NCI-H345 (cell line): Measurements from ENCODE around the gene GGTLC1.
A peak's percentile ranks its signal among the peaks of the same experiment; 100 is the strongest.

Experiments used
- DNase-seq: peaks from one replicate; lab custom pipeline; 2025; lab: John Stamatoyannopoulos, UW

The GGTLC1 gene

GRCh38 chr20:23988561-23988960 is at the start of gene GGTLC1:
Gene GGTLC1 (minus strand): TSS chr20:23988779. CDS start chr20:23986611, 2,168 bp downstream.
- no peak for DNase-seq

GRCh38 chr20:24034820-24035219 is 46.2 kb upstream of the GGTLC1 start:
- DNase-seq, result peak; percentile 32

DNA sequence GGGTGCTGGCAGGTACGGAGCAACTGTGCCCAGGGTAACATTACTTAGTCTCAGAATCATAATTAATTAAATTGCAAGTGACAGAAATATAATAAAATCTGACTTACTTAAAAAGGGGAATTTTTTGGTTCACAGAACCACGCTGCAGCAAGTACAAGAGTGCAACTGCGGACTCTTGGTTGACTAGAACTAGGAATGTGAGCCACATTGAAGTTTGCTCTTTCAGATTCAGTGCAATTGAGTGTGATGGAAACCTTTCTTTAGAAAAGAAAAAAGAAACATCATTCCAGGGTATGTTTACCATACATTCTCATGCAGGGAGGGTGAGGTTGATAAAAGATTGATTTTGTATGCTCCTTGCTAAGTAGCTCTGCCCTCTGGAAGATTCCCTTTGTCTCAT is 45.0 kb upstream of the GGTLC1 start:
- no peak for DNase-seq

- DNase-seq, result no peak
Measured at GRCh38 chr20:24033151-24033550, 44.6 kb upstream of the GGTLC1 start.

GRCh38 chr20:24032400-24032898 is 43.9 kb upstream of the GGTLC1 start:
- no peak for DNase-seq

DNA sequence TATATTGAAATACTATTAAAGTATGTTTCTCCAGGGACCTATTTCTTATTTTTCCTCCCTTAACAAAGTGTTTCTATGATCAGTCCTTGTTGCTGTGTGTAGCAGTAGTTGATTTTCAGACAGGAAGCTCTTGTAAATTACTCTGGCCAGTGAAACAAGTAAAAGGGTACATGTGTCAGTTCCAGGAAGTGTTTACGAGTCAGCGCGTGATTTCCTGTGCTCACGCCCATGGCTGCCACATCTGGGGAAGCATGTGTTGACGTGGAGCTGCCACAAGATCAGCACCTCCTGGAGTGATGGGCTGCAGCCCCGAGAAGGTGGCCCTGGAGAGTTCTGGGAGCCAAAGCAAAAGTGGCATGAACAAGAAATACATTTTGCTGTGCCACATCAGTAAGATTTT is 38.6 kb upstream of the GGTLC1 start:
- no peak for DNase-seq

GRCh38 chr20:24022621-24023180 is 34.1 kb upstream of the GGTLC1 start:
- no peak for DNase-seq

GRCh38 chr20:24018796-24019195 is 30.2 kb upstream of the GGTLC1 start:
- peak; percentile 79 for DNase-seq

DNA sequence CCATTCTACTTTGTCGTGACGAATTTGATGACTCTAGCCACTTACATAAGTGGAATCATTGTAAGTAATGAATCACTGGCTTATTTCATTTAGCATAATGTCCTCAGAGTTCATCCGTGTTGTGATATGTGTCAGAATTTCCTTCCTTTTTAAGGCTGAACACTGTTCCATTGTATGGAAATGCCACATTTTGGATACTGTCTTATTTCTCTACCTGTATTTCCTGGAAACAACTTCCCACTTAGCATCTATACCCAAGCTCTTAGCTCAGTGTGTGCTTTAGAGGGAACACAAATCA is 28.8 kb upstream of the GGTLC1 start:
- DNase-seq, result no peak

GRCh38 chr20:24016607-24017457 is 28.3 kb upstream of the GGTLC1 start:
- no peak for DNase-seq

- no peak for DNase-seq
Measured at GRCh38 chr20:24013953-24014352, 25.4 kb upstream of the GGTLC1 start.

GRCh38 chr20:24011282-24011681 is 22.7 kb upstream of the GGTLC1 start:
- DNase-seq, result no peak

DNA sequence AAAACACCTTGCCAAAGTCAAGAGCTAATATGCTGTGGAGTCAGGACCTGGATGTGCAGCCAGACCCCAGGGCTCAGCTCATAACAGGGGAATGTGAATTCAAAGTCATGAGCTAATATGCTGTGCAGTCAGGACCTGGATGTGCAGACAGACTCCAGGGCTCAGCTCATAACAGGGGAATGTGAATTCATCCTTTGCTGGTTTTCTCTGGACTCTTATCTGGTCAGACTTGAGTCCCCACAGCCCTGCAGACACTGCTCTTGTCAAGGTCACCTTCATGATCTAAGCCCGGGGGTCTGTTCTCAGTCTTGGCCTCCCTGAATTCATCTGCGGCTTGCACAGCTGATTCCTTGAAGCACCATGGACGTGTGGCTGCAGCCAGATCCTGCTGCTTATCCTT is 19.2 kb upstream of the GGTLC1 start:
- no peak for DNase-seq

GRCh38 chr20:24007073-24007595 is 18.6 kb upstream of the GGTLC1 start:
- DNase-seq, result no peak

DNA sequence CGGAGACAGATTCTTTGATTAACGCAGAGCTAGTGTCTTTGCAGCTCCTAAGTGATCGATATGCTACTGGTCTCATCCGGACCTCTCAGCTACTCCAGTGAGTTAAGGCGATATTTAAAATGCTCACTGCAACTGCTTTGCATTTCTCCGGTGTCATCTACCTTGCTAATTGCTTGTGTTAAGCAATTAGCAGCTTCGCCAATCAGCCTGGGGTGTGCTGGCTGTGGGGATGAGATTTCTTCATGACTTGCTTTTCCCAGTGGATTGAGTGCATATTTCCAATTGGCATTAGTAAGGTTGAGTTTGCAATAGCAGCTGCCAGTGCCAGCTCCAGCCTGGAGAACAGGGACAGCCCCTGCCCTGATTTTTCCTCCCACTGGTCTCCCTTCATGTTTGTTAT is 18.0 kb upstream of the GGTLC1 start:
- no peak for DNase-seq

DNA sequence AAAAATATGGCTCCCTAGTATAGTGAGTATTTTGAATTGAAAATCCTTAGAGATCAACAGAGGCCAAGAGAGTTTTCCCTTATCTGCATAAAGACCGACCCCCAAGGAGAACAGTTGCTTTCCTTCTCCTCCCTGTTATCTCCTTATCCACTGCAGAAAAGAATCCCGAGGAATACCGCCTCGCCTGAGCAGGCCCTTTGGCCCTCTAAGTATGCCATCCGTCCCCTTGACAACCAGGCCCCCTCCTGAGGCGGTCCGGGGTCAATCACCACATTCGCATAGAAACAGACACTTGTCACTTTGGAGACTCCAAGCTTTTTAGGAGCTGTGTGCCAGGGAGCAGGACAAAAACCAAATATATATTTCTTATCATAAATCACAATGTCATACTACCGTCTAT is 15.9 kb upstream of the GGTLC1 start:
- DNase-seq, result no peak

DNA sequence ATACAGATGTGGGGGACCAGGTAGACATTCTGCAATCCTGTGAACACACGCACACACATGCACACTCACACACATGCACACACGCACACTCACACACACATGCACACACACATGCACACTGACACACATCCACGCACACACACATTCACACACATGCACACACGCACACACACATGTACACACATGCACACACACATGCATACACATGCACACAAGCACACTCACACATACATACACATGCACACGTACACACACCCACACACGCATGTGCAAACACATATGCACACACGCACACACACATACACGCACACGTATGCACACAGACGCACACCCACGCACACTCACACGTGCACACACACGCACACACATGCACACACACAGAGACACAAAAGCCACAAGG is 14.3 kb upstream of the GGTLC1 start:
- no peak for DNase-seq

GRCh38 chr20:24001712-24002405 is 13.3 kb upstream of the GGTLC1 start:
- no peak for DNase-seq

DNA sequence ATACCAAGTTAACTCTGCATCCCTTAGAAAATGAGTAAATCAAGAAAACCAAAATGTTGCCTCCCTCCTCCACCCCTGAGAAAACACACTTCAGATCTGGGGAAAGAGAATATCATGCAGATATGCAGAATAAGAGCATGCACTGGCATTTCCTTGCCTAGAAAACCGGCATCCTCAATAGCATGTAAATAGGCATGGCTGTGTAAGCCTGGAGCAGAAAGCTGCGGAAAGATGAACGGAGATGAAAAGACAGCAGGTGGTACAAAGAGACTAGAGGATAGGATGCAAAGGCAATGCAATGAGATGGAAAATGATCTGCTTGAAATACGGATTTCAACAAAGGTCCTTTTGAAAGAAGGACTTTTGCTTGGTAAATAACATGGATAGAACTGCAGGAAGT is 10.3 kb upstream of the GGTLC1 start:
- no peak for DNase-seq

DNA sequence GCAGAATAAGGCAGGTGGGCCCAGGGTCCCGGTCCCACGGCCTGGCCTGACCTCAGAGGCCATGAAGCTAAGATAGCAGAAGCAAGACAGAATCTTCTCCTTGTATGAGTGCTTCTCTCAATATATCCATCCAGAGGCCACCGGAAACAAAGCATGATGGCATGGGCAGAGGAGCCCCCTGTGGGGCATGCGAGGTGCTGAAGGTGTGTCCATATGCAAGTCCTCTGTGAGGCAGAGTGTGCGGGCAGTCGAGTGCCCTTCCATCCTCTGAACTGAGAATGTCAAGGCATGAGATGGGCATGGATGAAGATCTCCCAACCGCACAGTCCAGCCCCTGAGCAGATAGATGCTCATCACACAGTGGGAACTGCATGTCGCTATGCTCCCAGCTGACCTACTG is 9.8 kb upstream of the GGTLC1 start:
- no peak for DNase-seq

GRCh38 chr20:23995905-23996666 is 7.5 kb upstream of the GGTLC1 start:
- peak; percentile 45 for DNase-seq

DNA sequence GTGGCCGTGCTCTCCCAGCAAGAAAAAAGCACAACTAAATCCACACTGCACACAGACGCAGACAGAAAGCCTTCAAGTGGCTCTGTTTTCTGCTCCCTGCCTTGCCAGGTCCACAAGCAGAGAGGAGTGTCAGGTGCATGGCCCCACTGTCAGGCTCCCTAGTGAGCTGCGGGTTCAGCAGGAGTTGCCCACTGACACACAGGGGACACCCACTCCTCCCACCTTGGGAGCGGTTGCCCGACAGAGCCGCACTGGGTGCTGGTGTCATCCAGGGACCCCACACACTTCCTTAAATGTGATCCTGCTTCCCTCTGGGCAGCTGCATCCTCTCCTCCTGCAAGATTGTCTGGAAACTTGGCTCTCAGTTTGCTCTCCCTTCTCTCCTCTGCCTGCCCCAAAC is 6.7 kb upstream of the GGTLC1 start:
- peak; percentile 22 for DNase-seq
